MCF 10A (cell line): Measurements from ENCODE around the gene MT1M. TPM values are rescaled to one million over a fixed set of nuclear protein-coding genes. Genes with fewer than 3 reads are reported as not detected.
A peak's percentile ranks its signal among the peaks of the same experiment; 100 is the strongest.

Experiments
- BruUV-seq: library from RNA; stranded (reverse); fragments of 400-500 nt; replicated peaks from 2 replicates; lab custom pipeline; 2021; lab: Mats Ljungman, UMichigan
- CTCF ChIA-PET: fragments of 300-600 bp; sonication (Branson Sonifier 250); formaldehyde crosslinking; extraction: SDS; loops from one replicate; lab custom pipeline; 2021; ENCODE audit warnings: antibody characterized with exemption, inconsistent platforms; lab: Yijun Ruan, JAX
- POLR2A ChIA-PET: fragments of 300-600, 350-650 bp; sonication (Branson Sonifier 250); formaldehyde crosslinking; extraction: SDS; loops from one replicate; lab custom pipeline; 2020; ENCODE audit warnings: antibody characterized with exemption, inconsistent platforms; lab: Yijun Ruan, JAX
- DNase-seq: peaks from one replicate; pipeline ENCODE4 v3.0.0-alpha.2; 2018; ENCODE audit not compliant: unreplicated experiment
- H3K27ac Mint-ChIP-seq: one replicate; pipeline ENCODE4 v1.8.0; 2022; ENCODE audit warnings: mild to moderate bottlenecking, low read depth, mixed read lengths; ENCODE audit not compliant: unreplicated experiment
- H3K27me3 Mint-ChIP-seq: one replicate; pipeline ENCODE4 v1.8.0; 2022; ENCODE audit warnings: mixed read lengths; ENCODE audit not compliant: insufficient read depth, unreplicated experiment
- H3K36me3 Mint-ChIP-seq: one replicate; pipeline ENCODE4 v1.8.0; 2022; ENCODE audit warnings: mild to moderate bottlenecking, moderate library complexity, mixed read lengths; ENCODE audit not compliant: insufficient read depth, unreplicated experiment
- H3K4me1 Mint-ChIP-seq: one replicate; pipeline ENCODE4 v1.8.0; 2022; ENCODE audit warnings: mixed read lengths; ENCODE audit not compliant: insufficient read depth, unreplicated experiment
- H3K4me3 Mint-ChIP-seq: one replicate; pipeline ENCODE4 v1.8.0; 2022; ENCODE audit warnings: mild to moderate bottlenecking, moderate library complexity, mixed read lengths; ENCODE audit not compliant: unreplicated experiment
- H3K9me3 Mint-ChIP-seq: one replicate; pipeline ENCODE4 v1.8.0; 2022; ENCODE audit warnings: mixed read lengths; ENCODE audit not compliant: unreplicated experiment
- CTCF ChIP-seq: fragments of 200-600 bp; IDR thresholded peaks from one replicate; pipeline ENCODE4 v1.8.0; 2022; ENCODE audit warnings: antibody characterized with exemption, mild to moderate bottlenecking; ENCODE audit not compliant: unreplicated experiment
- intact Hi-C: fragments of 100-400 bp; cut with micrococcal nuclease; formaldehyde crosslinking; loops from 2 replicates; pipeline ENCODE4 v1.14.1; 2022
- total RNA-seq: library from RNA; stranded (reverse); gene quantifications from 2 replicates; pipeline ENCODE4 v1.2.3, GENCODE V29; 2022

MT1M gene
- total RNA-seq, 1 experiment from 2014 or later = not detected

GRCh38 chr16:56643080-56643778, 10.8 kb downstream of the MT1M start:
- Mint-ChIP-seq H3K4me1 (peaks cover 3% of the 10 kb centered on the region), H3K36me3 (no peaks in the 10 kb centered on the region), H3K4me3 (peak overlapping the region; percentile 25), H3K9me3 (no peaks in the 10 kb centered on the region), H3K27me3 (no peaks in the 10 kb centered on the region), H3K27ac (no peak overlapping the region)
- POLR2A ChIA-PET = interaction anchor here (0.5 to 2.8 kb wide), 12 partner anchors 12 to 801 kb away, joined by 3 to 27 read pairs (median 4); partner anchors contain the start of genes MT1E, MT1F, MT1X and MT2A
- peak; percentile 86 for DNase-seq
- peak; percentile 62 for TF ChIP-seq CTCF
- intact Hi-C loops = loop anchor here (1.0 to 5.0 kb wide), 3 partner anchors 36 to 131 kb away; partner anchors contain the start of gene MT2A
- CTCF ChIA-PET = interaction anchor here (0.6 to 1.8 kb wide), 12 partner anchors 9 to 150 kb away, joined by 3 to 5 read pairs (median 4); partner anchors contain the start of genes MT1E and MT3
- no TSS peak for BruUV-seq

- peak overlapping the region; percentile 25 for H3K4me3 Mint-ChIP-seq
- no peaks in the 10 kb centered on the region for H3K9me3 Mint-ChIP-seq
- H3K27ac Mint-ChIP-seq = no peak overlapping the region
- TF ChIP-seq CTCF = no peak
- BruUV-seq = no TSS peak
- intact Hi-C loops = loop anchor here (1.0 to 5.0 kb wide), 3 partner anchors 37 to 132 kb away; partner anchors contain the start of gene MT2A
- H3K27me3 Mint-ChIP-seq = no peaks in the 10 kb centered on the region
- H3K4me1 Mint-ChIP-seq = peaks cover 3% of the 10 kb centered on the region
- ChIA-PET CTCF (interaction anchor here (0.6 to 1.8 kb wide), 12 partner anchors 9 to 151 kb away, joined by 3 to 7 read pairs (median 4); partner anchors contain the start of genes MT1E and MT3), POLR2A (interaction anchor here (0.5 to 2.8 kb wide), 12 partner anchors 13 to 801 kb away, joined by 3 to 27 read pairs (median 4); partner anchors contain the start of genes MT1E, MT1F, MT1X and MT2A)
- H3K36me3 Mint-ChIP-seq = no peaks in the 10 kb centered on the region
- DNase-seq = no peak
These were observed 11.4 kb downstream of the MT1M start for GRCh38 chr16:56643833-56644232.

DNA sequence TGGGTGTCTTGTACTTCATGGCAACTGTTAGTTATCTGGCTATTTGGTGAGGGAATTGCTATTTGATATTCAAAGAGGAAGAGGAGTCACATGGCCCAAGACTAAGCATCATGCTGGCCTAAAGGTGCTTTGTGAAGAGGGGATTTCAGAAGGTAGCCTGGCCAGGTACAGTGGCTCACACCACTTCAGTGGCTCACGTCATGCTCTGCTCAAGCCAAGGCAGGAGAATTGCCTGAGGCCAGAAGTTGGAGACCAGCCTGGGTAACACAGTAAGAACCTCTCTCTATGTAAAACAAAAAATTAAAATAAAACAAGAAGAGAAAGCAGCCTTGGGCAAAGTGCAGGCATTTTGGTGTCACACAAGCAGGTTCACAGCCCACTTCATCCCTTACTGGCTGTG, 12.9 kb downstream of the MT1M start:
- Mint-ChIP-seq H3K27ac (no peak overlapping the region), H3K27me3 (no peaks in the 10 kb centered on the region), H3K4me3 (no peak overlapping the region), H3K9me3 (no peaks in the 10 kb centered on the region), H3K4me1 (peaks cover 3% of the 10 kb centered on the region), H3K36me3 (no peaks in the 10 kb centered on the region)
- BruUV-seq = no TSS peak
- no peak for DNase-seq
- ChIA-PET POLR2A (interaction anchor here (1.3 to 2.5 kb wide), 4 partner anchors 17 to 39 kb away, joined by 3 to 9 read pairs (median 4); partner anchors contain the start of gene MT1E), CTCF (interaction anchor here (0.7 kb wide), 1 partner anchor 132 kb away, joined by 4 read pairs; no protein-coding TSS in a partner anchor)
- TF ChIP-seq CTCF = no peak
- intact Hi-C loops = no loop called here

GRCh38 chr16:56645838-56646237, 13.4 kb downstream of the MT1M start:
- DNase-seq = no peak
- H3K4me3 Mint-ChIP-seq = no peak overlapping the region
- CTCF ChIA-PET = interaction anchor here (0.6 to 0.7 kb wide), 2 partner anchors 55 to 132 kb away, joined by 3 to 4 read pairs; no protein-coding TSS in a partner anchor
- intact Hi-C loops = no loop called here
- H3K4me1 Mint-ChIP-seq = peaks cover 3% of the 10 kb centered on the region
- no peak overlapping the region for H3K27ac Mint-ChIP-seq
- H3K27me3 Mint-ChIP-seq = no peaks in the 10 kb centered on the region
- BruUV-seq = no TSS peak
- POLR2A ChIA-PET = interaction anchor here (1.3 to 2.5 kb wide), 3 partner anchors 20 to 39 kb away, joined by 3 to 9 read pairs (median 4); partner anchors contain the start of gene MT1E
- H3K9me3 Mint-ChIP-seq = no peaks in the 10 kb centered on the region
- H3K36me3 Mint-ChIP-seq = no peaks in the 10 kb centered on the region
- TF ChIP-seq CTCF = no peak
